Measurements from ENCODE around the gene CASP12.

The CASP12 gene

DNA sequence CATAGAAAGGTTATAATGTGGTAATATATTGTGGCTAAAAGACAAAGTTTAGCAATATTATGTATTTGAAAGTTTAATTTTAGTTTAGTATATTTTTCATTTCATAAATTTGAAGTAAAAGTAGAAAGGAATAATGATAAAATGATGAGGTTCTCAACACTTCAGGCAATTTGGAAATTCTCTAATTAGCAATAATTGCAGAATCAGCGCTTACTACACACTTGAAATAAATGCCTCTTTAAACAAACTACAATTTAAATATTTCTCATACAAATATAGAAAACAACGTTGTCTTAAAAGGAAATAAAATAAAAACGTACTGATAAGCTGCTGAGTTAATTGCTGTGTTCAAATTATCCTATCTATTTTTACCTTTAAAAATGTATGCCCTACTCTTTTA lies 25.9 kb downstream of the CASP12 start (continued):
- TF ChIP-seq PPARA (CRISPR knock-in tag; IDR thresholded peaks at IDR 0.05; ENCODE audit: borderline replicate concordance) (no peak), CSDC2 (CRISPR knock-in tag; IDR thresholded peaks at IDR 0.05) (no peak), ZNF8 (CRISPR knock-in tag; IDR thresholded peaks at IDR 0.05) (no peak)

DNA sequence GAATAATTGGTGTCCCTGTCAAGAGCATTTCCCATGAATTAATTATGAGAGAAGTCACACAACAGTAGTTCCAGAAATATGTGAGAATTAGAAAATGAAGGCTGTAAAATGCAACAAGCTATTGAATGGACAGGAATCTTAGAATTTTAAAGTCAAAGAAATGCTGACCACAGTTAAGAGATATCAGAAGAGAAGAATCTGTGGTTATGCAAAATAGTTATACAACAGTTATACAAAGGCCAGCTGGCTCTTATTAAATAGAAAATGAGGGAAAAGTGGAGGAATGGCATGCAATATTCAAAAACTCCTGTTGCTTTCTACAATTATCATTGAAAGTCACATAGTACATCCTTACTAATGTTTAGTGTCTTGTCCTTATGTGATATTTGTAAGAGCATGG lies 27.4 kb downstream of the CASP12 start:
- 0 out of 3 replicates have a peak, but pooled peaks have one; percentile 19 for ATAC-seq
- no peak for TF ChIP-seq ESRRG (CRISPR knock-in tag; IDR thresholded peaks at IDR 0.05)
- TF ChIP-seq, protein P1, sequence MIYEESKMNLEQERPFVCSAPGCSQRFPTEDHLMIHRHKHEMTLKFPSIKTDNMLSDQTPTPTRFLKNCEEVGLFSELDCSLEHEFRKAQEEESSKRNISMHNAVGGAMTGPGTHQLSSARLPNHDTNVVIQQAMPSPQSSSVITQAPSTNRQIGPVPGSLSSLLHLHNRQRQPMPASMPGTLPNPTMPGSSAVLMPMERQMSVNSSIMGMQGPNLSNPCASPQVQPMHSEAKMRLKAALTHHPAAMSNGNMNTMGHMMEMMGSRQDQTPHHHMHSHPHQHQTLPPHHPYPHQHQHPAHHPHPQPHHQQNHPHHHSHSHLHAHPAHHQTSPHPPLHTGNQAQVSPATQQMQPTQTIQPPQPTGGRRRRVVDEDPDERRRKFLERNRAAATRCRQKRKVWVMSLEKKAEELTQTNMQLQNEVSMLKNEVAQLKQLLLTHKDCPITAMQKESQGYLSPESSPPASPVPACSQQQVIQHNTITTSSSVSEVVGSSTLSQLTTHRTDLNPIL (CRISPR knock-in tag; IDR thresholded peaks at IDR 0.05; ENCODE audit: low read depth) = no peak
- no peak for TF ChIP-seq ARNTL (CRISPR knock-in tag; IDR thresholded peaks at IDR 0.05; ENCODE audit: borderline replicate concordance, low read depth)
- TF ChIP-seq ZC3H10 (CRISPR knock-in tag; IDR thresholded peaks at IDR 0.05) = no peak
- TF ChIP-seq BACH2 (CRISPR knock-in tag; IDR thresholded peaks at IDR 0.05; ENCODE audit: borderline replicate concordance) = no peak

DNA sequence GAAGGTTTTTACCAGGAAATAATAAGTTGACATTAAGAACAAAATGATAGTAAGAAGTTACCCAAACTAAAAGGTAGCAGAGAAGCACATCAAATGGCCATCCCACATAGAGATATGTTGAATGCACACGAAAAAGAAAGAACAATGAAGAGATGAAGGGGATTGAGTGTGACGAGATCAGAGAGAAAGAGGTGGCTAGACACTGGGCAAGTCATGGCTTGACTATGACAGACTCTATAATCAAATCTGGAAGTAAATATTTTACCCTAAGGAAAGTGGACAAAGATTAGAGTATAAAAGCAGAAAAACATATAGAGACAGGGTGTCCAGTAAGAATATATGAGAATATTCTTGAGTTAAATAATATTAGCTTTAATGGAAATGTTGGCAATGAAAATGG lies 31.4 kb downstream of the CASP12 start:
- no peak for ATAC-seq
- TF ChIP-seq, protein P2, sequence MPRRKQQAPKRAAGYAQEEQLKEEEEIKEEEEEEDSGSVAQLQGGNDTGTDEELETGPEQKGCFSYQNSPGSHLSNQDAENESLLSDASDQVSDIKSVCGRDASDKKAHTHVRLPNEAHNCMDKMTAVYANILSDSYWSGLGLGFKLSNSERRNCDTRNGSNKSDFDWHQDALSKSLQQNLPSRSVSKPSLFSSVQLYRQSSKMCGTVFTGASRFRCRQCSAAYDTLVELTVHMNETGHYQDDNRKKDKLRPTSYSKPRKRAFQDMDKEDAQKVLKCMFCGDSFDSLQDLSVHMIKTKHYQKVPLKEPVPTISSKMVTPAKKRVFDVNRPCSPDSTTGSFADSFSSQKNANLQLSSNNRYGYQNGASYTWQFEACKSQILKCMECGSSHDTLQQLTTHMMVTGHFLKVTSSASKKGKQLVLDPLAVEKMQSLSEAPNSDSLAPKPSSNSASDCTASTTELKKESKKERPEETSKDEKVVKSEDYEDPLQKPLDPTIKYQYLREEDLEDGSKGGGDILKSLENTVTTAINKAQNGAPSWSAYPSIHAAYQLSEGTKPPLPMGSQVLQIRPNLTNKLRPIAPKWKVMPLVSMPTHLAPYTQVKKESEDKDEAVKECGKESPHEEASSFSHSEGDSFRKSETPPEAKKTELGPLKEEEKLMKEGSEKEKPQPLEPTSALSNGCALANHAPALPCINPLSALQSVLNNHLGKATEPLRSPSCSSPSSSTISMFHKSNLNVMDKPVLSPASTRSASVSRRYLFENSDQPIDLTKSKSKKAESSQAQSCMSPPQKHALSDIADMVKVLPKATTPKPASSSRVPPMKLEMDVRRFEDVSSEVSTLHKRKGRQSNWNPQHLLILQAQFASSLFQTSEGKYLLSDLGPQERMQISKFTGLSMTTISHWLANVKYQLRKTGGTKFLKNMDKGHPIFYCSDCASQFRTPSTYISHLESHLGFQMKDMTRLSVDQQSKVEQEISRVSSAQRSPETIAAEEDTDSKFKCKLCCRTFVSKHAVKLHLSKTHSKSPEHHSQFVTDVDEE (CRISPR knock-in tag; IDR thresholded peaks at IDR 0.05) = no peak
- TF ChIP-seq ZNF70 (CRISPR knock-in tag; IDR thresholded peaks at IDR 0.05) (no peak), PPARA (CRISPR knock-in tag; IDR thresholded peaks at IDR 0.05; ENCODE audit: borderline replicate concordance) (no peak), TOX (CRISPR knock-in tag; IDR thresholded peaks at IDR 0.05; ENCODE audit: borderline replicate concordance) (no peak), ZNF565 (CRISPR knock-in tag; conservative IDR thresholded peaks at IDR 0.05; ENCODE audit: low read depth) (no peak), ZC3H10 (CRISPR knock-in tag; IDR thresholded peaks at IDR 0.05) (no peak), CSDC2 (CRISPR knock-in tag; IDR thresholded peaks at IDR 0.05) (no peak), ARNTL (CRISPR knock-in tag; IDR thresholded peaks at IDR 0.05; ENCODE audit: borderline replicate concordance, low read depth) (no peak)
- TF ChIP-seq, protein P1 (CRISPR knock-in tag; IDR thresholded peaks at IDR 0.05; ENCODE audit: low read depth) = no peak
- TF ChIP-seq, protein P3, sequence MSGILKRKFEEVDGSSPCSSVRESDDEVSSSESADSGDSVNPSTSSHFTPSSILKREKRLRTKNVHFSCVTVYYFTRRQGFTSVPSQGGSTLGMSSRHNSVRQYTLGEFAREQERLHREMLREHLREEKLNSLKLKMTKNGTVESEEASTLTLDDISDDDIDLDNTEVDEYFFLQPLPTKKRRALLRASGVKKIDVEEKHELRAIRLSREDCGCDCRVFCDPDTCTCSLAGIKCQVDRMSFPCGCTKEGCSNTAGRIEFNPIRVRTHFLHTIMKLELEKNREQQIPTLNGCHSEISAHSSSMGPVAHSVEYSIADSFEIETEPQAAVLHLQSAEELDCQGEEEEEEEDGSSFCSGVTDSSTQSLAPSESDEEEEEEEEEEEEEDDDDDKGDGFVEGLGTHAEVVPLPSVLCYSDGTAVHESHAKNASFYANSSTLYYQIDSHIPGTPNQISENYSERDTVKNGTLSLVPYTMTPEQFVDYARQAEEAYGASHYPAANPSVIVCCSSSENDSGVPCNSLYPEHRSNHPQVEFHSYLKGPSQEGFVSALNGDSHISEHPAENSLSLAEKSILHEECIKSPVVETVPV (CRISPR knock-in tag; IDR thresholded peaks at IDR 0.05) = no peak

DNA sequence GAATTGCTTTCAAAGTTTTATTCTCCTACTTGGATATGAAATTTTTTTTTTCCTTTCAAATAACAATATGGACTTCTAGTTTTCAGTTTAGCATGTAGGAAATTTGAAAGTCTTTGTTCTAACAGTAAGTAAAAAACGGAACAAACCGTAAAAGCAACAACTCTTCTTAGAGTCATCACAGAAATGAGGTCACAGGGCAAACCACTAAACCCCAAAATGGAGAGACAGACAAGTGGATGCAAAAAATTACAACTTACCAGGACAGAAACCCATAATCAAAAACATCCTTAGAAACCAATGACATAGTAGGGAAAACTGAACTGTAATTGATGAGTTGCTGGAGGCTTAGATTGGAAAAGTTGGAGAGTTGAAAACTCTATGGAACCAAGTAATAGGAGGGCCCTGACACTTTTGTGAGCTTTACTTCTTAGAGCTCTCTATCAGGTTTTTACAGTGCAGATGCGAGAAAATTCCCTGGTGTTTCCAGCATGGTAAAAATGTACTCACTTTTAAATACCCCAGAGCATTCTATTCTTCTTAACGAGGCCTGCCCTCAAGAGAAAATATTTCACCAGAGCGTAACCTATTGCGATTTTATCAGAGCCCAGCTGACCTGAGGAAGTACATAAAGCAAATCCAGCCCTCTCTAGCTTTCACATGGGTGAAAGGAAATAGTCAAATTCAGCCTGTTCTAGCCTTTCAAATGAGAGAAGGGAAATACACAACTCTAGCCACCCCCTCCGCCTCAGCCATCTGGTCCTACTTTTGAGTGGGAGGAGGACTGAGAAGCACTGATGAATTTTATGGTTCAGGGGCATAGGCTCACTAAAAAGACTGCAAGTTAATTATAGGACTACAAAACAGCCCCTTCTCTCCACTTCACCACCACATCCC lies 39.1 kb downstream of the CASP12 start:
- ATAC-seq = no peak
- no peak for TF ChIP-seq ZFP3 (CRISPR knock-in tag; IDR thresholded peaks at IDR 0.05)
- TF ChIP-seq CSDC2 (CRISPR knock-in tag; IDR thresholded peaks at IDR 0.05) = no peak
- TF ChIP-seq GLIS3 (CRISPR knock-in tag; IDR thresholded peaks at IDR 0.05) = no peak
- TF ChIP-seq, protein P3 (CRISPR knock-in tag; IDR thresholded peaks at IDR 0.05) = no peak
- no peak for TF ChIP-seq PPARA (CRISPR knock-in tag; IDR thresholded peaks at IDR 0.05; ENCODE audit: borderline replicate concordance)
- no peak for TF ChIP-seq ARNTL (CRISPR knock-in tag; IDR thresholded peaks at IDR 0.05; ENCODE audit: borderline replicate concordance, low read depth)
- no peak for TF ChIP-seq ESRRG (CRISPR knock-in tag; IDR thresholded peaks at IDR 0.05)
- TF ChIP-seq, protein P2 (CRISPR knock-in tag; IDR thresholded peaks at IDR 0.05) = no peak
- TF ChIP-seq OSR1 (CRISPR knock-in tag; IDR thresholded peaks at IDR 0.05) = no peak
- TF ChIP-seq, protein P4, sequence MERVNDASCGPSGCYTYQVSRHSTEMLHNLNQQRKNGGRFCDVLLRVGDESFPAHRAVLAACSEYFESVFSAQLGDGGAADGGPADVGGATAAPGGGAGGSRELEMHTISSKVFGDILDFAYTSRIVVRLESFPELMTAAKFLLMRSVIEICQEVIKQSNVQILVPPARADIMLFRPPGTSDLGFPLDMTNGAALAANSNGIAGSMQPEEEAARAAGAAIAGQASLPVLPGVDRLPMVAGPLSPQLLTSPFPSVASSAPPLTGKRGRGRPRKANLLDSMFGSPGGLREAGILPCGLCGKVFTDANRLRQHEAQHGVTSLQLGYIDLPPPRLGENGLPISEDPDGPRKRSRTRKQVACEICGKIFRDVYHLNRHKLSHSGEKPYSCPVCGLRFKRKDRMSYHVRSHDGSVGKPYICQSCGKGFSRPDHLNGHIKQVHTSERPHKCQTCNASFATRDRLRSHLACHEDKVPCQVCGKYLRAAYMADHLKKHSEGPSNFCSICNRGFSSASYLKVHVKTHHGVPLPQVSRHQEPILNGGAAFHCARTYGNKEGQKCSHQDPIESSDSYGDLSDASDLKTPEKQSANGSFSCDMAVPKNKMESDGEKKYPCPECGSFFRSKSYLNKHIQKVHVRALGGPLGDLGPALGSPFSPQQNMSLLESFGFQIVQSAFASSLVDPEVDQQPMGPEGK (CRISPR knock-in tag; IDR thresholded peaks at IDR 0.05; ENCODE audit: borderline replicate concordance) = no peak

Data from SK-N-SH treated with all-trans-retinoic acid at 6 μM for 48 hours (cell line).